Measurements from ENCODE around the gene TMEM25. TPM values are rescaled to one million over a fixed set of nuclear protein-coding genes. Genes with fewer than 3 reads are reported as not detected.

The TMEM25 gene
- polyA plus RNA-seq, 1 experiment = 22.5 TPM

GRCh38 chr11:118524757-118525470, 6.1 kb upstream of the TMEM25 start:
- Histone ChIP-seq H3K27me3 (ENCODE audit: control insufficient read depth, insufficient read depth, low read length) (no peaks in the 10 kb centered on the region), H3K4me3 (ENCODE audit: low read depth, low read length) (no peak overlapping the region), H3K27ac (ENCODE audit: low read depth, low read length) (no peak overlapping the region), H3K9me3 (ENCODE audit: control insufficient read depth, insufficient read depth, low read length) (no peaks in the 10 kb centered on the region)
- TF ChIP-seq, protein P1, sequence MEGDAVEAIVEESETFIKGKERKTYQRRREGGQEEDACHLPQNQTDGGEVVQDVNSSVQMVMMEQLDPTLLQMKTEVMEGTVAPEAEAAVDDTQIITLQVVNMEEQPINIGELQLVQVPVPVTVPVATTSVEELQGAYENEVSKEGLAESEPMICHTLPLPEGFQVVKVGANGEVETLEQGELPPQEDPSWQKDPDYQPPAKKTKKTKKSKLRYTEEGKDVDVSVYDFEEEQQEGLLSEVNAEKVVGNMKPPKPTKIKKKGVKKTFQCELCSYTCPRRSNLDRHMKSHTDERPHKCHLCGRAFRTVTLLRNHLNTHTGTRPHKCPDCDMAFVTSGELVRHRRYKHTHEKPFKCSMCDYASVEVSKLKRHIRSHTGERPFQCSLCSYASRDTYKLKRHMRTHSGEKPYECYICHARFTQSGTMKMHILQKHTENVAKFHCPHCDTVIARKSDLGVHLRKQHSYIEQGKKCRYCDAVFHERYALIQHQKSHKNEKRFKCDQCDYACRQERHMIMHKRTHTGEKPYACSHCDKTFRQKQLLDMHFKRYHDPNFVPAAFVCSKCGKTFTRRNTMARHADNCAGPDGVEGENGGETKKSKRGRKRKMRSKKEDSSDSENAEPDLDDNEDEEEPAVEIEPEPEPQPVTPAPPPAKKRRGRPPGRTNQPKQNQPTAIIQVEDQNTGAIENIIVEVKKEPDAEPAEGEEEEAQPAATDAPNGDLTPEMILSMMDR (IDR thresholded peaks at IDR 0.05; ENCODE audit: low read depth, low read length) = no peak
- CTCF ChIA-PET = interaction anchor here (0.6 to 0.7 kb wide), 2 partner anchors 22 to 49 kb away, joined by 3 to 5 read pairs; no protein-coding TSS in a partner anchor
- DNase-seq (ENCODE audit: low read depth, low spot score) = no peak
- POLR2A ChIA-PET = no interaction called here

DNA sequence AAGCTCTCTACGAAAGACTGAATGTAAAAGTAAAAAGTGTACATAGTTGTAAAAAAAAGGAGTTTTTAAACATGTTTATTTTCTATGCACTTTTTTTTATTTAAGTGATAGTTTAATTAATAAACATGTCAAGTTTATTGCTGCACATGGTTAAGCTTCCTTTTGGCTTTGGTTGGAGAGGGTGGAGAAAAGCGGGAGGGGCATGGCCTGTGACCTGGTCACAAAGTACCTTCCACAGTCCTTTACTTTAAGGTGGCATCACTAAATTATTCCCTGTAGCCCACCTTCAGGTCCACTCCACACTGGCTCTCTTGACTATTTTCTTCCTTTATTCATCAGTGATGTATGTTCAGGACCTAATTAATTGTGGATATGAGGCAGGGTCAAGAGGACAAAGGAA, 4.3 kb upstream of the TMEM25 start:
- no peaks in the 10 kb centered on the region for H3K9me3 ChIP-seq (ENCODE audit: control insufficient read depth, insufficient read depth, low read length)
- ChIA-PET POLR2A (interaction anchor here (1.0 kb wide), 1 partner anchor 12 kb away, joined by 6 read pairs; no protein-coding TSS in a partner anchor), CTCF (interaction anchor here (0.6 to 1.0 kb wide), 2 partner anchors 38 to 173 kb away, joined by 3 to 5 read pairs; no protein-coding TSS in a partner anchor)
- no peak for DNase-seq (ENCODE audit: low read depth, low spot score)
- H3K4me3 ChIP-seq (ENCODE audit: low read depth, low read length) = no peak overlapping the region
- no peaks in the 10 kb centered on the region for H3K27me3 ChIP-seq (ENCODE audit: control insufficient read depth, insufficient read depth, low read length)
- no peak overlapping the region for H3K27ac ChIP-seq (ENCODE audit: low read depth, low read length)
- TF ChIP-seq, protein P1 (IDR thresholded peaks at IDR 0.05; ENCODE audit: low read depth, low read length) = no peak

DNA sequence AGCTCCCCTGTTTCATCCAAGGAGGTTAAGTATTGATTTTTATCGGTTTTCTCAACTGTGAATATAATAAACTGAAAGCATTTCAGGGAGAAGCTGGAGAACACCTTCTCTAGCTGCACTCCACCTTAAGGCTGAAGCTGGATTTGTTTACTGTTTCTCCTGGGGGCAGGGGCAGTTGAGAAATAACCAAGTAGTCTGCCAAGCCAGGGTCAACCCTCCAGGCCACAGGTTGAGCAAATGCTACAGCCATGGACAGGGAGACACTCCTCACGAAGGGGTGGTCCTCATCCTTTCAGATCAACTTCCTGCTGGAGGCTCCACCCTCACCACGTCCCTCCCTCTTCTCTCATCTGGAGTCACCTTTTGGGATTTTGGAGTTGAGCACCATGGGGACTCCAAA, 3.9 kb upstream of the TMEM25 start, which contains the start of gene TTC36:
Gene TTC36, plus strand, starts transcription at position 366 of the 400 bp plus-strand sequence. Its CDS starts 21 bp downstream, at position 387.
- TF ChIP-seq, protein P1 (IDR thresholded peaks at IDR 0.05; ENCODE audit: low read depth, low read length) = no peak
- H3K9me3 ChIP-seq (ENCODE audit: control insufficient read depth, insufficient read depth, low read length) = no peaks in the 10 kb centered on the region
- CTCF ChIA-PET = no interaction called here
- H3K4me3 ChIP-seq (ENCODE audit: low read depth, low read length) = no peak within 1 kb of the TSS
- DNase-seq (ENCODE audit: low read depth, low spot score) = no peak
- POLR2A ChIA-PET = interaction anchor here (1.0 kb wide), 1 partner anchor 12 kb away, joined by 6 read pairs; no protein-coding TSS in a partner anchor
- H3K27me3 ChIP-seq (ENCODE audit: control insufficient read depth, insufficient read depth, low read length) = no peaks in the 10 kb centered on the region
- H3K27ac ChIP-seq (ENCODE audit: low read depth, low read length) = no peak within 1 kb of the TSS

DNA sequence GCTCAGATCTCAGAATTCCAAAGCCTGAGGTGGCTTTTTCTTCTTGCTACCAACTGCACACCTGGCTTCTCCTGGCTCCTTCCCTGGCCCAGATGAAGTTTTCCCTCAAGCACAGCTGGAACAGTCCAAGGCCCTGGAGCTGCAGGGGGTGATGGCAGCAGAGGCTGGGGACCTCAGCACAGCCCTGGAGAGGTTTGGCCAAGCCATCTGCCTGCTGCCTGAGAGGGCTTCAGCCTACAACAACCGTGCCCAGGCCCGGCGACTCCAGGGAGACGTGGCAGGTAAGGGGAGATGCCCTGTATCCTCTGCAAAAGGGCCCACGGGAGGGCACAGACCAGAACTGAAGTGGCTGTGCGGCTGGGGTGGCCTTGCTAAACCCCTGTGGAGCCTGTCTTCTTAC, 2.5 kb upstream of the TMEM25 start:
- TF ChIP-seq, protein P1 (IDR thresholded peaks at IDR 0.05; ENCODE audit: low read depth, low read length) = no peak
- POLR2A ChIA-PET = no interaction called here
- no peak overlapping the region for H3K27ac ChIP-seq (ENCODE audit: low read depth, low read length)
- no peak for DNase-seq (ENCODE audit: low read depth, low spot score)
- H3K27me3 ChIP-seq (ENCODE audit: control insufficient read depth, insufficient read depth, low read length) = no peaks in the 10 kb centered on the region
- no peaks in the 10 kb centered on the region; the same call in 1 of the 2 replicates for H3K9me3 ChIP-seq (ENCODE audit: control insufficient read depth, insufficient read depth, low read length)
- H3K4me3 ChIP-seq (ENCODE audit: low read depth, low read length) = no peak overlapping the region
- CTCF ChIA-PET = interaction anchor here (1.2 kb wide), 1 partner anchor 41 kb away, joined by 3 read pairs; no protein-coding TSS in a partner anchor

GRCh38 chr11:118529584-118530175, 1.3 kb upstream of the TMEM25 start:
- CTCF ChIA-PET = interaction anchor here (1.2 kb wide), 1 partner anchor 11 kb away, joined by 3 read pairs; no protein-coding TSS in a partner anchor
- H3K9me3 ChIP-seq (ENCODE audit: control insufficient read depth, insufficient read depth, low read length) = no peaks in the 10 kb centered on the region; the same call in 1 of the 2 replicates
- peak overlapping the region; percentile 82 for H3K4me3 ChIP-seq (ENCODE audit: low read depth, low read length)
- DNase-seq (ENCODE audit: low read depth, low spot score) = no peak
- no peaks in the 10 kb centered on the region for H3K27me3 ChIP-seq (ENCODE audit: control insufficient read depth, insufficient read depth, low read length)
- POLR2A ChIA-PET = no interaction called here
- TF ChIP-seq, protein P1 (IDR thresholded peaks at IDR 0.05; ENCODE audit: low read depth, low read length) = no peak
- no peak overlapping the region for H3K27ac ChIP-seq (ENCODE audit: low read depth, low read length)

Data from AG04450 (cell line).